Naive thymus-derived CD8-positive, alpha-beta T cell (primary cell): ENCODE results near the gene CLNK. TPM values are rescaled to one million over a fixed set of nuclear protein-coding genes. Genes with fewer than 3 reads are reported as not detected.
"Not testable (repeated sequence)": the region's sequence is repeated elsewhere in the genome, so short reads cannot be mapped to it uniquely, and the experiment has no call there.

Source experiments
- ATAC-seq, 2 donors: fragments of 150-1000 bp; cut with Tn5 transposase in 1 of 2; sonication (Bioruptor Pico), chemical (Tn5 transposase) in 1 of 2; 1 replicate in 1 of 2; 2 replicates in 1 of 2; pipeline ENCODE4 v1.10.0; 2021; ENCODE audit warnings: mild to moderate bottlenecking in 2 of 2, moderate library complexity in 2 of 2
- POLR2A ChIA-PET: fragments of 350-600 bp; sonication (Branson Sonifier 250); formaldehyde crosslinking; loops from one replicate; lab custom pipeline; 2021; ENCODE audit warnings: antibody characterized with exemption; lab: Charles Lee
- DNase-seq, 10 donors: peaks; one replicate each; pipeline versions ENCODE4 v3.0.0 to v3.0.0-alpha.2; 2020 to 2022
- H3K27ac Mint-ChIP-seq, 10 donors: one replicate each; pipeline ENCODE4 v1.8.0; 2020 to 2022; ENCODE audit warnings: mild to moderate bottlenecking in 10 of 10, mixed read lengths in 10 of 10, moderate library complexity in 4 of 10, inconsistent platforms in 1 of 10
- H3K27me3 Mint-ChIP-seq, 5 donors: one replicate each; pipeline ENCODE4 v1.8.0; 2021 to 2022; ENCODE audit warnings: mixed read lengths in 5 of 5
- H3K36me3 Mint-ChIP-seq, 3 donors: one replicate each; pipeline ENCODE4 v1.8.0; 2020 to 2022; ENCODE audit warnings: mixed read lengths in 3 of 3, mild to moderate bottlenecking in 2 of 3, inconsistent platforms in 1 of 3
- H3K4me1 Mint-ChIP-seq, 4 donors: one replicate each; pipeline ENCODE4 v1.8.0; 2021 to 2022; ENCODE audit warnings: mixed read lengths in 4 of 4
- H3K4me3 Mint-ChIP-seq, 10 donors: one replicate each; pipeline ENCODE4 v1.8.0; 2020 to 2022; ENCODE audit warnings: mild to moderate bottlenecking in 10 of 10, mixed read lengths in 10 of 10, moderate library complexity in 6 of 10, inconsistent platforms in 1 of 10
- H3K9me3 Mint-ChIP-seq, 9 donors: one replicate each; pipeline ENCODE4 v1.8.0; 2020 to 2022; ENCODE audit warnings: mixed read lengths in 9 of 9, mild to moderate bottlenecking in 3 of 9, inconsistent platforms in 1 of 9, moderate library complexity in 1 of 9
- polyA plus RNA-seq, 3 donors: library from polyadenylated mRNA; unstranded; fragments of 300-500 nt; fragmentation: Illumina TruSeq; gene quantifications; one replicate each; pipeline ENCODE4 v1.2.3, GENCODE V29; 2021
- total RNA-seq, 8 experiments: library from RNA in 2 of 8; stranded (reverse) in 2 of 8; gene quantifications; one replicate each; pipeline ENCODE4 v1.2.3 and lab custom pipeline; 2021 to 2026

Gene CLNK
- total and polyA plus RNA-seq, 5 experiments from 2014 or later, result not detected

DNA sequence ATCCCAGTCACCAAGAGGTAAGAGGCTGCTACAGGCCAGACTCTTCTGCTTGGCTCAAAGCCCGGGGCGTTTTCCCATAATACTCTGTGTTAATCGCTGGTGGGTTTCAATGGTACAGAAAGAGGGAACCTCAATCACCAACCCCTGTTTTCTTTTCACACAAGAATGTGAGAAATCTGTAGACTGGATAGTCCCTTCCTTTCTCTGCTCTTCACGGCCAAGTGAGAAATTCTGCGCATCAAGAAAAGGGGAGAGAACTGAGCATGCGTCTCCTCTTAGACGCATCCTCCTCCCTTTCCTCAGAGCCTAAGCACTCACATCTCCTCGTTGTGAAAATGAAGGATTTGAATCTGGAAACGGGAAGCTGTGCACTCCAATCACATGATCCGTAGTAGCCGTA is 64.7 kb downstream of the CLNK start:
- Mint-ChIP-seq H3K27me3 (no peaks in the 10 kb centered on the region), H3K9me3 (no peaks in the 10 kb centered on the region), H3K4me3 (no peak overlapping the region), H3K27ac (peak overlapping the region in 1 of 10 donors; percentile 22), H3K36me3 (no peaks in the 10 kb centered on the region), H3K4me1 (peaks cover 0 to 4% (median 3%) of the 10 kb centered on the region in 4 donors)
- ATAC-seq (no peak), DNase-seq (no peak)
- POLR2A ChIA-PET, result no interaction called here

- H3K27me3 Mint-ChIP-seq, result peaks cover 0 to 3% (median 0%) of the 10 kb centered on the region in 5 donors
- H3K9me3 Mint-ChIP-seq, result no peaks in the 10 kb centered on the region
- DNase-seq (no peak), ATAC-seq (no peak)
- peak overlapping the region in 1 of 10 donors; percentile 3 for H3K27ac Mint-ChIP-seq
- H3K36me3 Mint-ChIP-seq, result no peaks in the 10 kb centered on the region
- H3K4me3 Mint-ChIP-seq, result no peak overlapping the region
- POLR2A ChIA-PET, result no interaction called here
- peaks cover 0 to 4% (median 3%) of the 10 kb centered on the region in 4 donors for H3K4me1 Mint-ChIP-seq
Measured at GRCh38 chr4:10619220-10619619, 65.3 kb downstream of the CLNK start.

DNA sequence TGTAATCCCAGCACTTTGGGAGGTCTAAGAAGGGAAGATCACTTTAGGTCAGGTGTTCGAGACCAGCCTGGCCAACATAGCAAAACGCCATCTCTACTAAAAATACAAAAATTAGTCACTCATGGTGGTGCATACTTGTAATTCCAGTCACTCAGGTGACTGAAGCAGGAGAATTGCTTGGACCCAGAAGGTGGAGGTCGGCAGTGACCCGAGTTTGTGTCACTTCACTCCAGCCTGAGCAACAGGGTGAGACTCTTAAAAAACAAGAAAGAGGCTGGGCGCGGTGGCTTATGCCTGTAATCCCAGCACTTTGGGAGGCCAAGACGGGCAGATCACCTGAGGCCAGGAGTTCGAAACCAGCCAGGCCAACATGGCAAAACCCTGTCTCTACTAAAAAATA is 69.6 kb downstream of the CLNK start:
- H3K27me3 Mint-ChIP-seq, POLR2A ChIA-PET, H3K4me1 Mint-ChIP-seq, H3K4me3 Mint-ChIP-seq, ATAC-seq, DNase-seq, H3K27ac Mint-ChIP-seq, H3K36me3 Mint-ChIP-seq, H3K9me3 Mint-ChIP-seq: not testable (repeated sequence)

DNA sequence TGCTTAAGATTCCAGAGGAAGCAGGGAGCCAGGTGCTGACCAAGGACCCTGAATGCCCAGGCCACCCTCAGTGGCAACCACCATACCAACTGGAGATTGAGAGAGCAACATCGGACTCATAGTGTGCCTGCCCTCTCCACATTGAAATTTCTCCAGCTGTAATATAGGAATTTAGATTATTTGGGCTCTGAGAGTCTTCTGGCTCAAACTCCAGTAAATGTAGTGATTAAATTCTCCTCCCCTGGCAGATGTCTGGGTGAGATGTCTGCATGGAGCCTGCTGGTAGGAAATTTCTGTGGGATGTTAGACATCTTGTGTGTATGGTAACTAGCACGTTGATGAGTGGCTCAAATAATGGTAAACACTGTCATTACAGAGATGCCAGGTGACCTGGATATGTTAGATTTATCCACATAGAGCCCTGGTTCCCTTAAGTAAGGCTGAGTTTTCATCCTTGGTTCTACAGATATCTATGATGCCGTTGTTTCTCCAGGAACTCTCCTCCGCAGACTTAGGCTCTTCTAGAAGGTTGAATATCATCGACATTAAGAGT is 70.6 kb downstream of the CLNK start:
- ATAC-seq (no peak), DNase-seq (no peak)
- Mint-ChIP-seq H3K4me1 (peaks cover 0 to 2% (median 0%) of the 10 kb centered on the region in 4 donors), H3K36me3 (peaks cover 0 to 2% (median 0%) of the 10 kb centered on the region in 3 donors), H3K27ac (no peak overlapping the region), H3K27me3 (peaks cover 0 to 3% (median 0%) of the 10 kb centered on the region in 5 donors), H3K9me3 (no peaks in the 10 kb centered on the region), H3K4me3 (no peak overlapping the region)
- POLR2A ChIA-PET, result no interaction called here

GRCh38 chr4:10612476-10612875 is 72.1 kb downstream of the CLNK start:
- H3K27ac Mint-ChIP-seq, result no peak overlapping the region
- POLR2A ChIA-PET, result no interaction called here
- no peak overlapping the region for H3K4me3 Mint-ChIP-seq
- DNase-seq (no peak), ATAC-seq (no peak)
- H3K27me3 Mint-ChIP-seq, result peaks cover 0 to 3% (median 0%) of the 10 kb centered on the region in 5 donors
- H3K36me3 Mint-ChIP-seq, result peaks cover 0 to 2% (median 0%) of the 10 kb centered on the region in 3 donors
- H3K4me1 Mint-ChIP-seq, result no peaks in the 10 kb centered on the region
- H3K9me3 Mint-ChIP-seq, result no peaks in the 10 kb centered on the region

- H3K9me3 Mint-ChIP-seq, result no peaks in the 10 kb centered on the region
- peaks cover 0 to 3% (median 0%) of the 10 kb centered on the region in 5 donors for H3K27me3 Mint-ChIP-seq
- peaks cover 0 to 2% (median 0%) of the 10 kb centered on the region in 3 donors for H3K36me3 Mint-ChIP-seq
- POLR2A ChIA-PET, result no interaction called here
- no peaks in the 10 kb centered on the region for H3K4me1 Mint-ChIP-seq
- H3K27ac Mint-ChIP-seq, result no peak overlapping the region
- ATAC-seq (no peak), DNase-seq (no peak)
- H3K4me3 Mint-ChIP-seq, result no peak overlapping the region
Measured at GRCh38 chr4:10611673-10612072, 72.9 kb downstream of the CLNK start.

DNA sequence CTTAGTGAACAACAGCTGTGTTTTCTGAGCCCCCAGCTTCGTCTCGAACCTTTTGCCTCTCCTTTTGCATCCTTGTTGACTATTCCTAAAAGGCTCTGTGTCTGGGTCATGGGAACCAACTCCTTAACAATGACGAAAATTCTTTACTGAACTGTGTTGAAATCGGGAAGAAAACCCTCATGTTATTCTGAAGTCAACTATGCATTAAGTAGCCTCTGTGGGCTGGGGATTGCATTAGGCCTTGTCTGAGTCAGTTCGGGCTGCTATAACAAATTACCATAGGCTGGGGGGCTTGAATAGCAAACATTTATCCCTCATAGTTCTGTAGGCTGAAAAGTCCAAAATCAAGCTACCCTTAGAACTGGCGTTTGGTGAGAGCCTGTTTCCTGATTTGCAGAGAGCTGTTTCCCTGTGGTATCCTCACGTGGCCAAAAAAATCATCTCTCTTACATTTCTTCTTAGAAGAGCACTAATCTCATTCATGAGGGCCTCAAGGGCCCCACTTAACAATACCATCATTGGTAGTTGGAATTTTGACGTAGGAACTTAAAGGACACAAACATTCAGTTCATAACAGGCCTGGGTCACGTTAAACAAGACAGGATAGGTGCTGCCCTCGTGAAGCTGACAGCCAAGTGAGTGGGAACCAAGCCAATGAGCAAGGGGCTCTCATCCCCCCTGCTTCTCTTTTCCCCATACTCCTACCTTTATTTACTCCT is 75.9 kb downstream of the CLNK start:
- Mint-ChIP-seq H3K4me1 (no peaks in the 10 kb centered on the region), H3K27ac (no peak overlapping the region), H3K9me3 (no peaks in the 10 kb centered on the region), H3K36me3 (peaks cover 0 to 2% (median 0%) of the 10 kb centered on the region in 3 donors), H3K27me3 (no peaks in the 10 kb centered on the region), H3K4me3 (no peak overlapping the region)
- POLR2A ChIA-PET, result no interaction called here
- no peak for ATAC-seq
- no peak for DNase-seq

GRCh38 chr4:10607206-10607605 is 77.4 kb downstream of the CLNK start:
- H3K4me3 Mint-ChIP-seq, result no peak overlapping the region
- H3K9me3 Mint-ChIP-seq, result peaks cover 0 to 3% (median 0%) of the 10 kb centered on the region in 9 donors
- DNase-seq (no peak), ATAC-seq (no peak)
- peaks cover 0 to 2% (median 0%) of the 10 kb centered on the region in 3 donors for H3K36me3 Mint-ChIP-seq
- no peaks in the 10 kb centered on the region for H3K4me1 Mint-ChIP-seq
- POLR2A ChIA-PET, result no interaction called here
- H3K27ac Mint-ChIP-seq, result no peak overlapping the region
- H3K27me3 Mint-ChIP-seq, result no peaks in the 10 kb centered on the region

GRCh38 chr4:10606483-10607155 is 77.9 kb downstream of the CLNK start:
- no peak overlapping the region for H3K4me3 Mint-ChIP-seq
- H3K4me1 Mint-ChIP-seq, result no peaks in the 10 kb centered on the region
- ATAC-seq (no peak), DNase-seq (no peak)
- peaks cover 0 to 5% (median 0%) of the 10 kb centered on the region in 9 donors for H3K9me3 Mint-ChIP-seq
- H3K27ac Mint-ChIP-seq, result no peak overlapping the region
- H3K27me3 Mint-ChIP-seq, result no peaks in the 10 kb centered on the region
- POLR2A ChIA-PET, result no interaction called here
- no peaks in the 10 kb centered on the region for H3K36me3 Mint-ChIP-seq

DNA sequence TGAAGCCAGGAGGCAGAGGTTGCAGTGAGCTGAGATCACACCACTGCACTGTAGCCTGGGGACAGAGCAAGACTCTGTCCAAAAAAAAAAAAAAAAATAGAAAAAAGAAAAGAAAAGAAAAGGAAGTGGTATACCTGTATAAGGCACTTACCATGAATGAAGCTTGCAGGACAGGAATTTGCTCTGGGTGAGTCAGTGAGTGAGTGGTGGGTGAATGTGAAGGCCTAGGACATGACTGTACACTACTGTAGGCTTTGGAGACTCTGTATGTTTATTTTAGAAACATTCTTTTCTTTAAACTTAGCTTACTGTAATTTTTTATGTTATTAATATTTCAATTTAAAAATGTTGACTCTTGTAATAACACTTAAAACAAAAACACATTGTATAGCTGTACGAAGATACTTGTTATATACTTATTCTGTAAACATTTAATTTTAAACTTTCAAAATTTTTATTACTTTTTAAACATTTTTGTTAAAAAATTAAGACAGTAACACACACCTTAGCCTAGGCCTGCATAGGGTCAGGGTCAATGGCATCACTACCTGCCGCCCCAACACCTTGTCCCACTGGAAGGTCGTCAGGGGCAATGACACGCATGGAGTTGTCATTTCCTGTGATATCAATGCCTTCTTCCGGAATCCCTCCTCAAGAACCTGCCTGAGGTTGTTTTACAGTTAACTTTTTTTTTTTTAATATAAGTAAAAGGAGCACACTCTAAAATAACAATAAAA is 78.7 kb downstream of the CLNK start:
- Mint-ChIP-seq H3K4me3 (no peak overlapping the region), H3K27me3 (no peaks in the 10 kb centered on the region), H3K9me3 (peaks cover 0 to 5% (median 0%) of the 10 kb centered on the region in 9 donors)

GRCh38 chr4:10605031-10605430 is 79.5 kb downstream of the CLNK start:
- Mint-ChIP-seq H3K36me3 (no peaks in the 10 kb centered on the region), H3K9me3 (peaks cover 0 to 5% (median 0%) of the 10 kb centered on the region in 9 donors), H3K27me3 (peaks cover 0 to 2% (median 0%) of the 10 kb centered on the region in 5 donors), H3K4me1 (no peaks in the 10 kb centered on the region), H3K27ac (no peak overlapping the region), H3K4me3 (no peak overlapping the region)
- POLR2A ChIA-PET, result no interaction called here
- DNase-seq, result no peak
- ATAC-seq, result no peak

More for the DNA sequence above, 78.7 kb downstream of the CLNK start:
- no peaks in the 10 kb centered on the region for H3K36me3 Mint-ChIP-seq
- DNase-seq (no peak), ATAC-seq (no peak)
- H3K4me1 Mint-ChIP-seq, result no peaks in the 10 kb centered on the region
- POLR2A ChIA-PET, result no interaction called here
- H3K27ac Mint-ChIP-seq, result no peak overlapping the region

- POLR2A ChIA-PET, result no interaction called here
- H3K9me3 Mint-ChIP-seq, result peaks cover 0 to 5% (median 0%) of the 10 kb centered on the region in 9 donors
Measured at GRCh38 chr4:10599574-10599973, 85.0 kb downstream of the CLNK start.

More at GRCh38 chr4:10599574-10599973, 85.0 kb downstream of the CLNK start:
- no peak for ATAC-seq
- no peak for DNase-seq
- H3K4me1 Mint-ChIP-seq, result peaks cover 0 to 3% (median 0%) of the 10 kb centered on the region in 4 donors
- H3K27ac Mint-ChIP-seq, result no peak overlapping the region
- no peaks in the 10 kb centered on the region for H3K36me3 Mint-ChIP-seq
- no peak overlapping the region for H3K4me3 Mint-ChIP-seq
- peaks cover 0 to 5% (median 0%) of the 10 kb centered on the region in 5 donors for H3K27me3 Mint-ChIP-seq
